Breast epithelium (tissue), 4 donors: ENCODE measurements around the gene ASB2. TPM values are rescaled to one million over a fixed set of nuclear protein-coding genes. Genes with fewer than 3 reads are reported as not detected.

Experiments used
- DNase-seq, 2 donors: peaks; one replicate each; pipeline ENCODE4 v3.0.0-alpha.2; 2019; ENCODE audit warnings: low spot score in 2 of 2
- H3K27ac ChIP-seq, 2 donors: fragments of 200-600 bp; sonication (generic) in 1 of 2; one replicate each; pipeline ENCODE4 v1.5.1; 2016 to 2019; ENCODE audit warnings: mild to moderate bottlenecking in 1 of 2
- H3K27me3 ChIP-seq, 2 donors: fragments of 200-600 bp; sonication (generic) in 1 of 2; one replicate each; pipeline versions ENCODE4 v1.5.1 to v1.6.0; 2017 to 2019; ENCODE audit warnings: control low read depth in 1 of 2, mild to moderate bottlenecking in 1 of 2
- H3K36me3 ChIP-seq: fragments of 200-600 bp; one replicate; pipeline ENCODE4 v1.5.1; 2019
- H3K4me1 ChIP-seq, 2 donors: fragments of 200-600 bp; sonication (generic); one replicate each; pipeline ENCODE4 v1.5.1; 2016 to 2019; ENCODE audit warnings: control low read depth in 1 of 2
- H3K4me3 ChIP-seq, 3 donors: fragments of 200-600 bp; sonication (generic); 1 replicate in 2 of 3; 2 replicates in 1 of 3; pipeline ENCODE4 v1.5.1; 2016 to 2019; ENCODE audit warnings: mild to moderate bottlenecking in 3 of 3, moderate library complexity in 2 of 3
- H3K9me3 ChIP-seq, 2 donors: fragments of 200-600 bp; sonication (generic) in 1 of 2; one replicate each; pipeline ENCODE4 v1.5.1; 2016 to 2019; ENCODE audit warnings: control low read depth in 1 of 2
- CTCF ChIP-seq, 3 donors: fragments of 450-650 bp; IDR thresholded peaks; one replicate each; pipeline ENCODE4 v1.5.1; 2016 to 2017; ENCODE audit warnings: antibody characterized with exemption in 3 of 3, mild to moderate bottlenecking in 3 of 3, moderate library complexity in 3 of 3
- POLR2A ChIP-seq: fragments of 450-650 bp; IDR thresholded peaks from one replicate; pipeline ENCODE4 v1.6.1; 2016; ENCODE audit warnings: antibody characterized with exemption, mild to moderate bottlenecking, moderate library complexity
- POLR2AphosphoS5 ChIP-seq, 3 donors: sonication (generic); formaldehyde crosslinking; IDR thresholded peaks; one replicate each; pipeline ENCODE4 v1.6.1; 2017; ENCODE audit warnings: antibody characterized with exemption in 3 of 3
- intact Hi-C: fragments of 100-400 bp; cut with DNase I; formaldehyde crosslinking; loops from one replicate; pipeline ENCODE4 v1.15.1; 2023; ENCODE audit warnings: low total_unique reads
- total RNA-seq, 3 donors: library from RNA; depleted of rRNA; stranded (reverse); fragments of >200 nt; gene quantifications; one replicate each; pipeline ENCODE4 v1.1.0, GENCODE V29; 2016

ASB2 gene
- total RNA-seq, 3 donors from 2014 or later = 1.3 to 2.0 TPM; not detected in 1

GRCh38 chr14:94016446-94016976 lies 40.1 kb upstream of the ASB2 start:
- intact Hi-C loops = no loop called here
- H3K36me3 ChIP-seq = no peaks in the 10 kb centered on the region
- H3K9me3 ChIP-seq = no peaks in the 10 kb centered on the region
- TF ChIP-seq POLR2A (no peak), CTCF (IDR thresholded peaks at IDR 0.05) (no peak), POLR2AphosphoS5 (IDR thresholded peaks at IDR 0.05) (no peak)
- H3K4me3 ChIP-seq = no peak overlapping the region
- no peak overlapping the region for H3K27ac ChIP-seq
- DNase-seq = no peak
- H3K27me3 ChIP-seq = no peaks in the 10 kb centered on the region
- no peaks in the 10 kb centered on the region for H3K4me1 ChIP-seq

GRCh38 chr14:94015223-94015622 lies 38.9 kb upstream of the ASB2 start:
- Histone ChIP-seq H3K36me3 (no peaks in the 10 kb centered on the region), H3K9me3 (no peaks in the 10 kb centered on the region), H3K4me3 (no peak overlapping the region), H3K4me1 (no peaks in the 10 kb centered on the region), H3K27ac (no peak overlapping the region), H3K27me3 (no peaks in the 10 kb centered on the region)
- no peak for DNase-seq
- TF ChIP-seq CTCF (IDR thresholded peaks at IDR 0.05) (no peak), POLR2AphosphoS5 (IDR thresholded peaks at IDR 0.05) (no peak)
- intact Hi-C loops = no loop called here

GRCh38 chr14:94014382-94014781 lies 38.0 kb upstream of the ASB2 start:
- Histone ChIP-seq H3K4me3 (no peak overlapping the region), H3K27me3 (no peaks in the 10 kb centered on the region), H3K4me1 (no peaks in the 10 kb centered on the region), H3K36me3 (no peaks in the 10 kb centered on the region), H3K9me3 (no peaks in the 10 kb centered on the region), H3K27ac (no peak overlapping the region)
- TF ChIP-seq POLR2AphosphoS5 (IDR thresholded peaks at IDR 0.05) = no peak
- no peak for TF ChIP-seq CTCF (IDR thresholded peaks at IDR 0.05)
- TF ChIP-seq POLR2A = no peak
- intact Hi-C loops = no loop called here
- DNase-seq = no peak

- intact Hi-C loops = no loop called here
- Histone ChIP-seq H3K36me3 (no peaks in the 10 kb centered on the region), H3K4me3 (no peak overlapping the region), H3K9me3 (no peaks in the 10 kb centered on the region), H3K27ac (no peak overlapping the region), H3K4me1 (no peaks in the 10 kb centered on the region), H3K27me3 (no peaks in the 10 kb centered on the region)
- TF ChIP-seq POLR2AphosphoS5 (IDR thresholded peaks at IDR 0.05) = no peak
- TF ChIP-seq POLR2A = no peak
- no peak for TF ChIP-seq CTCF (IDR thresholded peaks at IDR 0.05)
- DNase-seq = no peak
Observed at GRCh38 chr14:94011795-94012194, 35.4 kb upstream of the ASB2 start.

GRCh38 chr14:94010625-94011024 lies 34.3 kb upstream of the ASB2 start:
- Histone ChIP-seq H3K27ac (no peak overlapping the region), H3K4me3 (no peak overlapping the region), H3K9me3 (no peaks in the 10 kb centered on the region), H3K27me3 (no peaks in the 10 kb centered on the region), H3K36me3 (no peaks in the 10 kb centered on the region), H3K4me1 (no peaks in the 10 kb centered on the region)
- intact Hi-C loops = no loop called here
- no peak for DNase-seq
- no peak for TF ChIP-seq POLR2A
- TF ChIP-seq POLR2AphosphoS5 (IDR thresholded peaks at IDR 0.05) = no peak
- TF ChIP-seq CTCF (IDR thresholded peaks at IDR 0.05) = no peak
